Right lobe of liver (tissue), 6 donors: Measurements from ENCODE around the gene FASLG. TPM values are rescaled to one million over a fixed set of nuclear protein-coding genes. Genes with fewer than 3 reads are reported as not detected.
A peak's percentile ranks its signal among the peaks of the same experiment; 100 is the strongest.

Experiments
- ATAC-seq, 4 donors: fragments of 200-7000 bp; cut with Tn5 transposase; one replicate each; pipeline ENCODE4 v1.9.1; 2020; ENCODE audit warnings: mild to moderate bottlenecking in 4 of 4, moderate library complexity in 4 of 4
- DNase-seq, 3 donors: peaks; one replicate each; pipeline ENCODE4 v3.0.0-alpha.2; 2020
- H3K27ac ChIP-seq, 3 donors: fragments of 200-600 bp; one replicate each; pipeline ENCODE4 v1.8.0; 2022
- H3K27me3 ChIP-seq, 2 donors: fragments of 200-600 bp; one replicate each; pipeline ENCODE4 v1.8.0; 2022
- H3K36me3 ChIP-seq, 4 donors: fragments of 200-600 bp; sonication (generic) in 1 of 4; one replicate each; pipeline versions ENCODE4 v1.5.1 to v1.8.0; 2017 to 2022; ENCODE audit warnings: control low read depth in 1 of 4
- H3K4me1 ChIP-seq, 4 donors: fragments of 200-600 bp; sonication (generic) in 1 of 4; one replicate each; pipeline versions ENCODE4 v1.5.1 to v1.8.0; 2017 to 2022; ENCODE audit warnings: control low read depth in 1 of 4
- H3K4me3 ChIP-seq, 3 donors: fragments of 200-600 bp; one replicate each; pipeline ENCODE4 v1.8.0; 2022
- H3K9me3 ChIP-seq, 4 donors: fragments of 200-600 bp; sonication (generic) in 1 of 4; one replicate each; pipeline versions ENCODE4 v1.5.1 to v1.8.0; 2017 to 2022; ENCODE audit warnings: control low read depth in 1 of 4
- CTCF ChIP-seq, 4 donors: fragments of 200-600 bp in 3 of 4; fragments of 450-650 bp in 1 of 4; IDR thresholded peaks; one replicate each; pipeline versions ENCODE4 v1.5.1 to v1.8.0; 2016 to 2022; ENCODE audit warnings: antibody characterized with exemption in 4 of 4, mild to moderate bottlenecking in 2 of 4
- POLR2A ChIP-seq: fragments of 450-650 bp; IDR thresholded peaks from one replicate; pipeline ENCODE4 v1.6.1; 2017; ENCODE audit warnings: antibody characterized with exemption, mild to moderate bottlenecking
- WGBS: methylation state at CpG from one replicate; pipeline ENCODE4 v1.1.6; 2018; ENCODE audit warnings: low coverage, low lambda C conversion rate; ENCODE audit not compliant: insufficient coverage; ENCODE audit errors: missing lambda C conversion rate; 5-methylcytosine and 5-hydroxymethylcytosine counted together
- intact Hi-C, 2 donors: fragments of 100-400 bp; cut with DNase I; formaldehyde crosslinking; loops; one replicate each; pipeline versions ENCODE4 v1.11.2 to v1.14.1; 2022
- total RNA-seq, 6 experiments: library from RNA; depleted of rRNA in 2 of 6; stranded (reverse); fragments of >200 nt in 2 of 6; fragmentation: NEBNext Ultra II Directional in 3 of 6; extraction: Animal tissue kit (Norgen Biotek cat#: 25700) in 3 of 6; gene quantifications; one replicate each; pipeline versions ENCODE4 v1.1.0 to v1.2.4, GENCODE V29; 2016 to 2023
- donor health status: DM: no; HTN: yes; CAD: no.
- donor health status: DM: no; HTN: no; CAD: no.
- donor health status: DM: no; HTN: no; CAD: no.
- donor health status: DM: no; HTN: yes; CAD: no.
- donor health status: DM: no; HTN: yes; CAD: no.

FASLG gene
- total RNA-seq, 6 experiments from 2014 or later: 0.15 to 0.51 (median 0.31) TPM; not detected in 2

GRCh38 chr1:172674831-172675613 is 16.1 kb downstream of the FASLG start:
- DNase-seq: no peak
- no peak for TF ChIP-seq CTCF (IDR thresholded peaks at IDR 0.05)
- TF ChIP-seq POLR2A: no peak
- intact Hi-C loops: no loop called here

GRCh38 chr1:172679000-172679772 is 20.3 kb downstream of the FASLG start:
- no peaks in the 10 kb centered on the region for H3K27me3 ChIP-seq
- no peak overlapping the region for H3K4me3 ChIP-seq
- H3K9me3 ChIP-seq: no peaks in the 10 kb centered on the region
- H3K27ac ChIP-seq: no peak overlapping the region
- DNase-seq (no peak), ATAC-seq (no peak)
- intact Hi-C loops: no loop called here
- no peaks in the 10 kb centered on the region for H3K4me1 ChIP-seq
- 46% methylated on average over 5 of the region's 6 CpGs for WGBS
- no peaks in the 10 kb centered on the region for H3K36me3 ChIP-seq
- TF ChIP-seq CTCF (IDR thresholded peaks at IDR 0.05): no peak
- TF ChIP-seq POLR2A: no peak

More at GRCh38 chr1:172674831-172675613, 16.1 kb downstream of the FASLG start:
- peak in 2 of 4 donors; percentile 6 to 40 for ATAC-seq
- no peak overlapping the region for H3K4me3 ChIP-seq
- H3K36me3 ChIP-seq: no peaks in the 10 kb centered on the region
- H3K27me3 ChIP-seq: no peaks in the 10 kb centered on the region
- H3K9me3 ChIP-seq: no peaks in the 10 kb centered on the region
- H3K4me1 ChIP-seq: no peaks in the 10 kb centered on the region
- no peak overlapping the region for H3K27ac ChIP-seq
- 46% methylated on average over 4 of the region's 4 CpGs for WGBS

GRCh38 chr1:172680244-172680643 is 21.3 kb downstream of the FASLG start:
- H3K4me1 ChIP-seq: no peaks in the 10 kb centered on the region
- no peak overlapping the region for H3K27ac ChIP-seq
- no peaks in the 10 kb centered on the region for H3K9me3 ChIP-seq
- ATAC-seq (no peak), DNase-seq (no peak)
- H3K4me3 ChIP-seq: no peak overlapping the region
- no peaks in the 10 kb centered on the region for H3K27me3 ChIP-seq
- no peaks in the 10 kb centered on the region for H3K36me3 ChIP-seq
- intact Hi-C loops: no loop called here
- TF ChIP-seq CTCF (IDR thresholded peaks at IDR 0.05): no peak
- TF ChIP-seq POLR2A: no peak

GRCh38 chr1:172680733-172681275 is 21.9 kb downstream of the FASLG start:
- Histone ChIP-seq H3K9me3 (no peaks in the 10 kb centered on the region), H3K36me3 (no peaks in the 10 kb centered on the region), H3K27me3 (no peaks in the 10 kb centered on the region), H3K4me3 (no peak overlapping the region), H3K4me1 (no peaks in the 10 kb centered on the region), H3K27ac (no peak overlapping the region)
- 66% methylated on average over 2 of the region's 2 CpGs for WGBS
- no peak for DNase-seq
- TF ChIP-seq POLR2A: no peak
- TF ChIP-seq CTCF (IDR thresholded peaks at IDR 0.05): no peak
- no peak for ATAC-seq
- intact Hi-C loops: no loop called here
